ENCODE results near the gene TGFB3.

TGFB3 gene

GRCh38 chr14:75987201-75987970, 5.6 kb upstream of the TGFB3 start:
- no peak for DNase-seq (ENCODE audit: low read depth in 1 of 2, low spot score in 1 of 2)

GRCh38 chr14:75986439-75986765, 4.6 kb upstream of the TGFB3 start:
- DNase-seq (ENCODE audit: low read depth in 1 of 2, low spot score in 1 of 2) = no peak

GRCh38 chr14:75985618-75986438, 4.0 kb upstream of the TGFB3 start, which contains the start of gene IFT43:
Gene IFT43 (plus strand): TSS chr14:75985763. CDS start chr14:75985787, 24 bp downstream.
- peak; percentile 81 to 88 for DNase-seq (ENCODE audit: low read depth in 1 of 2, low spot score in 1 of 2)

GRCh38 chr14:75984674-75985073, 2.9 kb upstream of the TGFB3 start:
- DNase-seq (ENCODE audit: low read depth in 1 of 2, low spot score in 1 of 2) = no peak

- no peak for DNase-seq (ENCODE audit: low read depth in 1 of 2, low spot score in 1 of 2)
Measured at GRCh38 chr14:75983019-75983358, 1.2 kb upstream of the TGFB3 start.

GRCh38 chr14:75982266-75983018, 647 bp upstream of the TGFB3 start:
- DNase-seq (ENCODE audit: low read depth in 1 of 2, low spot score in 1 of 2) = peak; percentile 63

GRCh38 chr14:75980856-75981255, 939 bp downstream of the TGFB3 start:
- DNase-seq (ENCODE audit: low read depth in 1 of 2, low spot score in 1 of 2) = no peak

GRCh38 chr14:75979648-75980565, 1.9 kb downstream of the TGFB3 start:
- DNase-seq (ENCODE audit: low read depth in 1 of 2, low spot score in 1 of 2) = no peak

GRCh38 chr14:75979071-75979571, 2.7 kb downstream of the TGFB3 start:
- no peak for DNase-seq (ENCODE audit: low read depth in 1 of 2, low spot score in 1 of 2)

GRCh38 chr14:75978249-75978731, 3.5 kb downstream of the TGFB3 start:
- DNase-seq (ENCODE audit: low read depth in 1 of 2, low spot score in 1 of 2) = no peak

GRCh38 chr14:75977582-75977943, 4.2 kb downstream of the TGFB3 start:
- no peak for DNase-seq (ENCODE audit: low read depth in 1 of 2, low spot score in 1 of 2)

GRCh38 chr14:75976826-75977581, 4.8 kb downstream of the TGFB3 start:
- DNase-seq (ENCODE audit: low read depth in 1 of 2, low spot score in 1 of 2) = no peak

GRCh38 chr14:75972801-75973421, 8.9 kb downstream of the TGFB3 start:
- no peak for DNase-seq (ENCODE audit: low read depth in 1 of 2, low spot score in 1 of 2)

GRCh38 chr14:75971509-75971908, 10.3 kb downstream of the TGFB3 start:
- DNase-seq (ENCODE audit: low read depth in 1 of 2, low spot score in 1 of 2) = no peak

GRCh38 chr14:75970989-75971388, 10.8 kb downstream of the TGFB3 start:
- no peak for DNase-seq (ENCODE audit: low read depth in 1 of 2, low spot score in 1 of 2)

GRCh38 chr14:75969891-75970290, 11.9 kb downstream of the TGFB3 start:
- DNase-seq (ENCODE audit: low read depth in 1 of 2, low spot score in 1 of 2) = no peak

GRCh38 chr14:75969126-75969525, 12.7 kb downstream of the TGFB3 start:
- DNase-seq (ENCODE audit: low read depth in 1 of 2, low spot score in 1 of 2) = no peak

- DNase-seq (ENCODE audit: low read depth in 1 of 2, low spot score in 1 of 2) = no peak
Measured at GRCh38 chr14:75968456-75968855, 13.3 kb downstream of the TGFB3 start.

- no peak for DNase-seq (ENCODE audit: low read depth in 1 of 2, low spot score in 1 of 2)
Measured at GRCh38 chr14:75967866-75968265, 13.9 kb downstream of the TGFB3 start.
